Astrocyte (in vitro differentiated cells and primary cell): Measurements from ENCODE around the gene SDK1. TPM values are rescaled to one million over a fixed set of nuclear protein-coding genes. Genes with fewer than 3 reads are reported as not detected.

Experiments used
- DNase-seq: peaks from one replicate; pipeline ENCODE4 v3.0.0-alpha.2; 2010; ENCODE audit warnings: low read depth
- FAIRE-seq: peaks from 2 replicates; lab custom pipeline; 2011; peaks lifted over from hg19 to GRCh38; lab: Jason Lieb, UNC
- H2AFZ ChIP-seq: 2 replicates; pipeline ENCODE4 v1.6.0; 2012; ENCODE audit warnings: low read depth, low read length, inconsistent platforms
- H3K27ac ChIP-seq: 2 replicates; pipeline ENCODE4 v1.5.1; 2011; ENCODE audit warnings: low read depth, low read length, inconsistent platforms
- H3K27me3 ChIP-seq: 2 replicates; pipeline ENCODE4 v1.6.0; 2011; ENCODE audit warnings: low read length, inconsistent platforms; ENCODE audit not compliant: insufficient read depth
- H3K36me3 ChIP-seq: 2 replicates; pipeline ENCODE4 v1.5.1; 2011; ENCODE audit warnings: low read length, inconsistent platforms; ENCODE audit not compliant: insufficient read depth
- H3K4me1 ChIP-seq: 2 replicates; pipeline ENCODE4 v1.5.1; 2011; ENCODE audit warnings: low read length, inconsistent platforms; ENCODE audit not compliant: insufficient read depth
- H3K4me2 ChIP-seq: 2 replicates; pipeline ENCODE4 v1.6.0; 2012; ENCODE audit warnings: low read length, inconsistent platforms
- H3K4me3 ChIP-seq: 2 replicates; pipeline ENCODE4 v1.5.1; 2011; ENCODE audit warnings: low read depth, mild to moderate bottlenecking, low read length, inconsistent platforms; ENCODE audit not compliant: insufficient read depth
- H3K79me2 ChIP-seq: 2 replicates; pipeline ENCODE4 v1.6.0; 2012; ENCODE audit warnings: mild to moderate bottlenecking, low read length, inconsistent platforms; ENCODE audit not compliant: insufficient read depth
- H3K9ac ChIP-seq: 2 replicates; pipeline ENCODE4 v1.6.0; 2012; ENCODE audit warnings: mild to moderate bottlenecking, low read length, inconsistent platforms
- H3K9me3 ChIP-seq: 2 replicates; pipeline ENCODE4 v1.5.1; 2012; ENCODE audit warnings: low read depth, mild to moderate bottlenecking, low read length, inconsistent platforms; ENCODE audit not compliant: insufficient read depth
- H4K20me1 ChIP-seq: 2 replicates; pipeline ENCODE4 v1.6.0; 2012; ENCODE audit warnings: low read length, inconsistent platforms; ENCODE audit not compliant: insufficient read depth
- H3K27ac Mint-ChIP-seq: one replicate; pipeline ENCODE4 v1.8.0; 2021; ENCODE audit warnings: mild to moderate bottlenecking, mixed read lengths; ENCODE audit not compliant: unreplicated experiment
- H3K27me3 Mint-ChIP-seq: one replicate; pipeline ENCODE4 v1.8.0; 2021; ENCODE audit warnings: low read depth, mixed read lengths; ENCODE audit not compliant: unreplicated experiment
- H3K36me3 Mint-ChIP-seq: one replicate; pipeline ENCODE4 v1.8.0; 2021; ENCODE audit warnings: low read depth, mixed read lengths; ENCODE audit not compliant: unreplicated experiment
- H3K4me1 Mint-ChIP-seq: one replicate; pipeline ENCODE4 v1.8.0; 2021; ENCODE audit warnings: low read depth, mixed read lengths; ENCODE audit not compliant: unreplicated experiment
- H3K4me3 Mint-ChIP-seq: one replicate; pipeline ENCODE4 v1.8.0; 2021; ENCODE audit warnings: mild to moderate bottlenecking, moderate library complexity, mixed read lengths; ENCODE audit not compliant: unreplicated experiment
- H3K9me3 Mint-ChIP-seq: one replicate; pipeline ENCODE4 v1.8.0; 2021; ENCODE audit warnings: mild to moderate bottlenecking, mixed read lengths; ENCODE audit not compliant: unreplicated experiment
- CTCF ChIP-seq: IDR thresholded peaks from 2 replicates; pipeline ENCODE4 v1.5.1; 2011; ENCODE audit warnings: low read depth, mild to moderate bottlenecking, inconsistent platforms, low read length, moderate library complexity; ENCODE audit not compliant: insufficient read depth
- EZH2 ChIP-seq: IDR thresholded peaks from 2 replicates; pipeline ENCODE4 v1.6.1; 2012; ENCODE audit warnings: mild to moderate bottlenecking, low read length, inconsistent platforms; ENCODE audit not compliant: insufficient read depth
- total RNA-seq: library from RNA; stranded (reverse); gene quantifications from 2 replicates; pipeline ENCODE4 v1.2.1, GENCODE V29; 2021

The SDK1 gene
- total RNA-seq, 1 donor from 2014 or later: 4.2 TPM

- no peaks in the 10 kb centered on the region for H3K4me1 Mint-ChIP-seq
- DNase-seq (no peak), FAIRE-seq (no peak)
- Histone ChIP-seq H3K27ac (no peak overlapping the region), H3K9me3 (peaks cover 10% of the 10 kb centered on the region), H3K4me3 (no peak overlapping the region), H2AFZ (no peak overlapping the region), H3K36me3 (no peaks in the 10 kb centered on the region), H3K9ac (no peak overlapping the region), H3K4me2 (no peak overlapping the region), H3K27me3 (no peaks in the 10 kb centered on the region), H4K20me1 (no peaks in the 10 kb centered on the region), H3K79me2 (no peaks in the 10 kb centered on the region), H3K4me1 (no peaks in the 10 kb centered on the region)
- no peak overlapping the region for H3K4me3 Mint-ChIP-seq
- TF ChIP-seq EZH2 (no peak), CTCF (no peak)
- H3K36me3 Mint-ChIP-seq: no peaks in the 10 kb centered on the region
- peaks cover 10% of the 10 kb centered on the region for H3K9me3 Mint-ChIP-seq
- H3K27ac Mint-ChIP-seq: no peak overlapping the region
- H3K27me3 Mint-ChIP-seq: no peaks in the 10 kb centered on the region
Observed at GRCh38 chr7:4085937-4086691, 785.1 kb downstream of the SDK1 start.

GRCh38 chr7:4086723-4087122, 785.7 kb downstream of the SDK1 start:
- Histone ChIP-seq H4K20me1 (no peaks in the 10 kb centered on the region), H3K36me3 (no peaks in the 10 kb centered on the region), H2AFZ (no peak overlapping the region), H3K4me3 (no peak overlapping the region), H3K9me3 (peaks cover 10% of the 10 kb centered on the region), H3K79me2 (no peaks in the 10 kb centered on the region), H3K27me3 (no peaks in the 10 kb centered on the region), H3K4me2 (no peak overlapping the region), H3K9ac (no peak overlapping the region), H3K27ac (no peak overlapping the region), H3K4me1 (no peaks in the 10 kb centered on the region)
- Mint-ChIP-seq H3K27me3 (peaks cover under 1% of the 10 kb centered on the region), H3K4me3 (no peak overlapping the region), H3K36me3 (no peaks in the 10 kb centered on the region), H3K27ac (no peak overlapping the region), H3K9me3 (peaks cover 10% of the 10 kb centered on the region), H3K4me1 (peaks cover under 1% of the 10 kb centered on the region)
- TF ChIP-seq CTCF: no peak
- no peak for TF ChIP-seq EZH2
- FAIRE-seq: no peak
- DNase-seq: no peak

DNA sequence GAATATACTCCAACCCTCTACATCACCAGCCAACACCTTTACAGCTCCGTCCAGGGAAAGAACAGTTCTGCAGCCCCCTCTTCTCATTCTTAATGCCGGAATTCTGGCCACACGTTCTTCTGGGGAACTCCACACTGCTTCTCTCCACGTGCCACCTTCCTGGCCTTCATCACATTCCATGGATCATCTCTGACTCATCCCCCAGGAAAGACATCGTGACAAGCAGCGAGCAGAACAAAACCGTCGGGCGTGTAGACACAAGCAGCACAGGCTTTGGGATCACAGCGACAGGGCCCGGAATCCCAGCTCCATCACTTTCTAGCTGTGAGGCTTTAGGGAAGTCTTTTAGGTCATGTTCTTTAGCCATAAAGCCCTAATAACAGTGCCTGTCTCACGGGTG, 790.7 kb downstream of the SDK1 start:
- no peak overlapping the region for H3K9ac ChIP-seq
- Mint-ChIP-seq H3K4me1 (peaks cover 3% of the 10 kb centered on the region), H3K27me3 (peaks cover 6% of the 10 kb centered on the region), H3K9me3 (peaks cover 10% of the 10 kb centered on the region), H3K36me3 (no peaks in the 10 kb centered on the region), H3K27ac (no peak overlapping the region), H3K4me3 (no peak overlapping the region)
- H3K4me1 ChIP-seq: no peaks in the 10 kb centered on the region
- TF ChIP-seq EZH2: no peak
- no peak overlapping the region for H2AFZ ChIP-seq
- H3K4me3 ChIP-seq: no peak overlapping the region
- no peaks in the 10 kb centered on the region for H3K36me3 ChIP-seq
- no peaks in the 10 kb centered on the region for H4K20me1 ChIP-seq
- H3K4me2 ChIP-seq: no peak overlapping the region
- no peak for FAIRE-seq
- DNase-seq: no peak
- no peak overlapping the region for H3K27ac ChIP-seq
- peaks cover 7% of the 10 kb centered on the region for H3K9me3 ChIP-seq
- no peaks in the 10 kb centered on the region for H3K27me3 ChIP-seq
- H3K79me2 ChIP-seq: no peaks in the 10 kb centered on the region
